Peyer's patch (tissue), 4 donors: Measurements from ENCODE around the gene SLMAP.

Experiments
- POLR2A ChIP-seq, 2 donors: fragments of 450-650 bp; IDR thresholded peaks; one replicate each; pipeline ENCODE4 v1.5.1; 2017; ENCODE audit warnings: antibody characterized with exemption in 2 of 2, mild to moderate bottlenecking in 2 of 2, moderate library complexity in 2 of 2
- TF ChIP-seq, protein P1 (sequence below), 6 experiments: fragments of 450-650 bp in 4 of 6; fragments of 200-600 bp in 2 of 6; sonication (generic) in 1 of 6; IDR thresholded peaks; one replicate each; pipeline ENCODE4 v1.5.1; 2017 to 2019; ENCODE audit warnings: antibody characterized with exemption in 6 of 6, mild to moderate bottlenecking in 3 of 6, moderate library complexity in 1 of 6

DNA sequence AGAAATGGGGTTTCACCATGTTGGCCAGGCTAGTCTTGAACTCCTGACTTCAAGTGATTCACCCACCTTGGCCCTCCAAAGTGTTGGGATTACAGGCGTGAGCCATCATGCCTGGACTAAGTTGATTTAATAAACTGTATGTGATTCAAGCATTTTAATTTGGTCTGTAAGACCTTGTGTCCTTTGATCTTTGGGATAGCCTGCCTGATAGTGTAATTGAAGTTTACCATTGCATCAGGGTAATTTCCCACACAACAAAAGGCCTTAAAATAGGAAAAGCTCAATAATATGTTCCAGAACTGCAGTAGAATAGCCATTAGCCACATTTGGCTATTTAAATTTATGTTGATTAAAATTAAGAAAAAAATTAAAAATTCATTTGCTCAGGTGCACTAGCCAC lies 38.0 kb upstream of the SLMAP start:
- TF ChIP-seq, protein P1, sequence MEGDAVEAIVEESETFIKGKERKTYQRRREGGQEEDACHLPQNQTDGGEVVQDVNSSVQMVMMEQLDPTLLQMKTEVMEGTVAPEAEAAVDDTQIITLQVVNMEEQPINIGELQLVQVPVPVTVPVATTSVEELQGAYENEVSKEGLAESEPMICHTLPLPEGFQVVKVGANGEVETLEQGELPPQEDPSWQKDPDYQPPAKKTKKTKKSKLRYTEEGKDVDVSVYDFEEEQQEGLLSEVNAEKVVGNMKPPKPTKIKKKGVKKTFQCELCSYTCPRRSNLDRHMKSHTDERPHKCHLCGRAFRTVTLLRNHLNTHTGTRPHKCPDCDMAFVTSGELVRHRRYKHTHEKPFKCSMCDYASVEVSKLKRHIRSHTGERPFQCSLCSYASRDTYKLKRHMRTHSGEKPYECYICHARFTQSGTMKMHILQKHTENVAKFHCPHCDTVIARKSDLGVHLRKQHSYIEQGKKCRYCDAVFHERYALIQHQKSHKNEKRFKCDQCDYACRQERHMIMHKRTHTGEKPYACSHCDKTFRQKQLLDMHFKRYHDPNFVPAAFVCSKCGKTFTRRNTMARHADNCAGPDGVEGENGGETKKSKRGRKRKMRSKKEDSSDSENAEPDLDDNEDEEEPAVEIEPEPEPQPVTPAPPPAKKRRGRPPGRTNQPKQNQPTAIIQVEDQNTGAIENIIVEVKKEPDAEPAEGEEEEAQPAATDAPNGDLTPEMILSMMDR (IDR thresholded peaks at IDR 0.05): no peak
- no peak for TF ChIP-seq POLR2A (IDR thresholded peaks at IDR 0.05)
